Skeletal muscle tissue (tissue), 4 donors: ENCODE data around the gene LRRC1. TPM values are rescaled to one million over a fixed set of nuclear protein-coding genes. Genes with fewer than 3 reads are reported as not detected.

ENCODE experiments used
- H3K27ac ChIP-seq: one replicate; pipeline ENCODE4 v1.7.0; 2013; ENCODE audit warnings: mild to moderate bottlenecking, low read depth, low read length, inconsistent platforms
- H3K27me3 ChIP-seq, 3 donors: one replicate each; pipeline ENCODE4 v1.7.0; 2013; ENCODE audit warnings: low read length in 3 of 3; ENCODE audit not compliant: control insufficient read depth in 3 of 3, insufficient read depth in 3 of 3
- H3K36me3 ChIP-seq, 3 donors: one replicate each; pipeline ENCODE4 v1.7.0; 2013; ENCODE audit warnings: low read length in 3 of 3; ENCODE audit not compliant: control insufficient read depth in 3 of 3, insufficient read depth in 3 of 3
- H3K4me1 ChIP-seq, 3 donors: one replicate each; pipeline ENCODE4 v1.7.0; 2013; ENCODE audit warnings: low read length in 3 of 3, mild to moderate bottlenecking in 3 of 3; ENCODE audit not compliant: control insufficient read depth in 3 of 3, insufficient read depth in 3 of 3
- H3K4me3 ChIP-seq, 3 donors: one replicate each; pipeline ENCODE4 v1.7.0; 2013; ENCODE audit warnings: low read length in 3 of 3
- H3K9ac ChIP-seq, 3 donors: one replicate each; pipeline ENCODE4 v1.7.0; 2013; ENCODE audit warnings: low read length in 3 of 3, mild to moderate bottlenecking in 3 of 3, moderate library complexity in 2 of 3, low read depth in 1 of 3
- H3K9me3 ChIP-seq, 3 donors: one replicate each; pipeline ENCODE4 v1.7.0; 2013; ENCODE audit warnings: low read length in 3 of 3; ENCODE audit not compliant: control insufficient read depth in 3 of 3
- total RNA-seq: library from RNA; depleted of rRNA; stranded (reverse); fragments of >200 nt; gene quantifications from one replicate; pipeline ENCODE4 v1.2.3, GENCODE V29; 2014
- donor health status: Osteomylitis.

The LRRC1 gene
- total RNA-seq, 1 donor from 2014 or later, result 3.7 TPM

DNA sequence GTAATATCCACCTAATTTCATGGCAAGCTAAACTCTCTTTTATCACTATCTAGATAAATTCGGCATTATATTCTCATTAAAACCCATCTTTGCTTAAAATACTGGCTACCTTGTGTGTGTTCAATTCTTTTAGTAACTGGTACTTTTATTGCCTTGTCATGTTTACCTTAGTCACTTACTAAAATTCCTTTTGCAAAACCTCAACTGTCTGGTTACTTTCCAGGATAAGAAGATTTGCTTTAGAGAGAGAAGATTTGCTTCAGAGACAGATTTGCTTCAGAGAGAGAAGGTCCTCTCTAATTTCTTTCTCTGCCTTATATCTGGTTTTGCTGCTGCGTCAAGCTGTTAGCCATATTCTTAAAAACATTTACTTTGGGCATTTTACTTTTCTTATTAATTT lies 164.9 kb downstream of the LRRC1 start:
- Histone ChIP-seq H3K4me1 (no peaks in the 10 kb centered on the region), H3K27me3 (no peaks in the 10 kb centered on the region), H3K9ac (no peak overlapping the region), H3K9me3 (no peaks in the 10 kb centered on the region), H3K36me3 (no peaks in the 10 kb centered on the region), H3K27ac (no peak overlapping the region), H3K4me3 (no peak overlapping the region)

DNA sequence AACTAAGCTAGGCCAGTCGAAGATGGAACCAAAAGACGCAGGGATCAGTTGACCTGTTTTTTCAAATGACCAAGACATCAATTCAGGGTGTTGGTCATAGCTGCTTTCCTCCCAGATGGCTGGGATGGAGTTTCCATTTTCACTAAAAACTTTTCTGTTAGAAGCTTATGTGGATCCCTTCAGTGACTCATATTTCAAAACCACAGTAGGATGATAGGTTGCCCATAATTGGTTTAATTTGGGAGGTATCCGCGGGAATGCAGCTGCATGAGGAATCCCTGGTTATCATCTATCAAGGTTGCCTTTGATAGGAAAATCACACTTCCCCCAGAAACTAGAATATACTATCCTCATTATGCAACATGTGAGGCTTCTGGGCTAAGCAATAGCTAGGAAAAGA lies 165.5 kb downstream of the LRRC1 start:
- H3K4me1 ChIP-seq, result no peaks in the 10 kb centered on the region
- no peak overlapping the region for H3K9ac ChIP-seq
- H3K27me3 ChIP-seq, result no peaks in the 10 kb centered on the region
- H3K36me3 ChIP-seq, result no peaks in the 10 kb centered on the region
- H3K9me3 ChIP-seq, result no peaks in the 10 kb centered on the region
- H3K4me3 ChIP-seq, result no peak overlapping the region
- H3K27ac ChIP-seq, result no peak overlapping the region

DNA sequence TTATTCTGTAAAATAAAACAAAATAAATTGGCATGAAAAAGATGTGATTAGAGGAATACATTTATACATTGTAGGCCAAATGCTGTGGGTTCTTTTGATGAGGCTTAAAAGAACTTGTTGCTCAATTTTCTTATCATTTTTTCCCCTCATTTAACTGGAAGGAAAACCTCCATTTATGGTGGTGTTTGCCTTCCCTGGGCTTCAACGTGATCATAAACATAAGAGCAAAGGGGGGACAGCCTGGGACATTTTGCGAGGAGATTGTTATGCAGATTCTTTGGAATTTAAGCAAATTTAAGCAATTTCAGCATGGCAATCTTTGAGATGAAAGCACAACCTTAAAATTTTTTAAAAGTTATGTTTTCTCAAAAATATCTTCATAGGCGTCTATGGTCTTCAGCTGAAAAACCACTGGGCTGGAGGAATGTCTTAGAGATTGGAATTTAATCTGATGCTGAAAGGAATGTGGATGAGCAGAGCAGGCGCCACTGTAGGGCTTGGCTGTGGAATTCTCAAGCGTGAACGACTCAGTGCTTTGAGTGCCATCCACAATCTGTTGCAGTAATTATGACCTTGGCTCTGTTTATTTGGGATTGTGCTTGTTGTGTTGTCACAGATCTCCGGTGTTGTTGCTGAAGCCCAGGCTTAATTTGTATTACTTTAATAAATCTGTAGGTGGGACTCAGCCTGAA lies 167.0 kb downstream of the LRRC1 start:
- H3K27me3 ChIP-seq, result no peaks in the 10 kb centered on the region
- no peak overlapping the region for H3K27ac ChIP-seq
- H3K4me3 ChIP-seq, result no peak overlapping the region
- H3K4me1 ChIP-seq, result no peaks in the 10 kb centered on the region
- H3K36me3 ChIP-seq, result no peaks in the 10 kb centered on the region
- H3K9me3 ChIP-seq, result no peaks in the 10 kb centered on the region
- no peak overlapping the region for H3K9ac ChIP-seq

DNA sequence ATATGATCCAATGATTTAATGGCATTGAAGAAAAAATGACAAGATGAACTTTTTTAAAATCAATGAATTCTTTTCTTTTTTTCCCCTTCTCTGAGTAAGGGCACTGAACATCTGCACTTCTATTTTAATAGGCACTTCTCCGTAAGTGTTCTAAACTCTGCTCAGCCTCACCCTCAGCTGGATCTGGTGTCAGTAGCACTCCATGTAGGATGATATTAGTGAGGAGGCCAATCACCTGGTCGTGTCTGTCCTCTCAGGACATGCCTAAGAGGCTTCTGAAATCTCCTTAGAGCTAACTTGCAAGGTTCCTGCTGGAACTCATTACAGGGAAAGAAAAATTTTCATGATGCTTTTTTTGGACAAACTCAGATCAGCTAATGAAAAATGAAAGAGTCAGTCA lies 167.8 kb downstream of the LRRC1 start:
- no peak overlapping the region for H3K4me3 ChIP-seq
- no peak overlapping the region for H3K9ac ChIP-seq
- H3K27me3 ChIP-seq, result no peaks in the 10 kb centered on the region
- H3K4me1 ChIP-seq, result no peaks in the 10 kb centered on the region
- H3K9me3 ChIP-seq, result no peaks in the 10 kb centered on the region
- no peaks in the 10 kb centered on the region for H3K36me3 ChIP-seq
- no peak overlapping the region for H3K27ac ChIP-seq

DNA sequence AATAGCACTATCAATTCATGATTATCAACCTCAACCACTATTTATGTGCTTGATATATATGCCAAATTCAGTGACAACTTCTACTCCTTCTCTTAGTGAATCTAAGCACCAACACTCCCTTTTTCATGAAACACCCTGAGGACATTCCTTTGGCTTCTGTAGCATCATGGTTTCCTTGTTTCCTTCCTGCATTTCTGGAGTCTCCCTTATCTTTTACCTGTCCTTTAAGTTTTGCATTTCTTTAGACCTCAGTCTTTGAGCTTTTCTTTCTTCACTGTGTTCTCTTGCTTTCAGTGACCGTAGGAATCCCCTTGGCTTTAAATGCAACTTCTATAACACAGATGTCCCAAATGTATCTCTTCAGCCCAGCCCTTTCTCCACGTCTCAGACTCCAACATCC lies 172.6 kb downstream of the LRRC1 start:
- no peaks in the 10 kb centered on the region for H3K27me3 ChIP-seq
- no peak overlapping the region for H3K27ac ChIP-seq
- H3K4me1 ChIP-seq, result no peaks in the 10 kb centered on the region
- no peak overlapping the region for H3K4me3 ChIP-seq
- no peaks in the 10 kb centered on the region for H3K9me3 ChIP-seq
- no peaks in the 10 kb centered on the region for H3K36me3 ChIP-seq
- no peak overlapping the region for H3K9ac ChIP-seq

Other genes starting within 250 kb of the LRRC1 start
- gene GCLC, start 249.9 kb upstream of the LRRC1 start, total RNA-seq, result 9.4 TPM
- 59.5 TPM for gene KLHL31, start 129.2 kb upstream of the LRRC1 start, total RNA-seq